Measurements from ENCODE around the gene SLC30A10. TPM values are rescaled to one million over a fixed set of nuclear protein-coding genes. Genes with fewer than 3 reads are reported as not detected.
"Not testable (repeated sequence)": the region's sequence is repeated elsewhere in the genome, so short reads cannot be mapped to it uniquely, and the experiment has no call there.

SLC30A10 gene
- total RNA-seq, 1 experiment from 2014 or later, result not detected

DNA sequence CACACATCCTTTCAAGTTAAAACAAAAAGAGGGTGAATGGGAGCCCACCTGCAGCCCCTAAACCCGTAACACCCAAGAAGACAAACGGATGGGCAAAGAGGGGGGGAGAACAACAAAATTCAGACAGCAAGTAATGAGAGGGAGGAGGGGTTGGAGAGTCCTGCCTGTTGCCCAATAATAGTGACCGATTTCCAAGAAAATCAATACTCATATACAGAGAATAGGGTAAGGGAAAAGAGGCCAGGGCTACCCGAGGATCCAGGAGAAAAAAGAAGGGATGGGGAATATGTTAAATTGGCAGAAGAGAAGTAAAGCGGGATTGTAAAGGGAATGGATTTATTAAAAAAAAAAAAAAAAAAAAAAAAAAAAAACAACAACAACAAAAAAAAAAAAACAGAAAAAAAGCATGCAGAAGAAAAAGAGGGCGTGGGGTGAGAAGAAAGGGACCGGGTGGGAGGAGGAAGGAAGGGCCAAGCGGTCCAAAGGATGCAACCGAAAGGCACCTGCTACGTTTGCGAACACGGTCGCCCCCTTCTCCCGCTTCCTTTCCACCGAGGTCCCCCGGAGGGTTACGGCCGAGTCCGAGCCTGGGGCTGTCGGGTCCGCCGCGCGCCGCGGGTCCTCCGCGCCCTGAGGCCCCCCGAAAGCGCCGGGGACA, 930 bp downstream of the SLC30A10 start:
- DNase-seq (ENCODE audit: low spot score), result no peak

- no peak for DNase-seq (ENCODE audit: low spot score)
Observed at GRCh38 chr1:219926363-219926998, 1.9 kb downstream of the SLC30A10 start.

GRCh38 chr1:219924342-219924741, 4.0 kb downstream of the SLC30A10 start:
- DNase-seq (ENCODE audit: low spot score), result no peak

DNA sequence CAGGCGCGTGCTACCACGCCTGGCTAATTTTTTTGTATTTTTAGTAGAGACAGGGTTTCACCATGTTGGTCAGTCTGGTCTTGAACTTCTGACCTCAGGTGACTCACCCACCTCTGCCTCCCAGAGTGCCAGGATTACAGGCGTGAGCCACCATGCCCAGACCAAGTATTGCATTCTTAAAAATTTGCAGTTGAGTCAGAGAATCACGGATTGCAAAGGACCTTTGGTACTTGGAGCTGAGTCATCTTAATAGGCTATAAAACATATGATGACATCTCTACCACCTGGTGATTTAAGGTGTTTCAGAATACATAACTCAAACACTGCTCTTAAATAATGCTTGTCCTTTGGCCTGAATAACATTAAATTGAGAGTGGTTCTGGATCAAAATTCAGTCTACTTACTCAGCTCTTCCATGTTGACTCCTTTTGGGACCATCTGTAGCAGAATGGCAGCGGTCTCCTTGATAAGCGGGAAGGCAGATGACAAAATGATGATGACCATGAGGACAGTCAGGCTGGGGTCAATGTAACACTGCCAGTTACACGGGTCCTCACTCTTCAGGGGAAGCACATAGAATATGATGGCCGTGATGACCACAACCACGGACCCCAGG, 10.4 kb downstream of the SLC30A10 start:
- peak; percentile 20 for DNase-seq (ENCODE audit: low spot score)

- DNase-seq (ENCODE audit: low spot score), result no peak
Observed at GRCh38 chr1:219917281-219917680, 11.1 kb downstream of the SLC30A10 start.

DNA sequence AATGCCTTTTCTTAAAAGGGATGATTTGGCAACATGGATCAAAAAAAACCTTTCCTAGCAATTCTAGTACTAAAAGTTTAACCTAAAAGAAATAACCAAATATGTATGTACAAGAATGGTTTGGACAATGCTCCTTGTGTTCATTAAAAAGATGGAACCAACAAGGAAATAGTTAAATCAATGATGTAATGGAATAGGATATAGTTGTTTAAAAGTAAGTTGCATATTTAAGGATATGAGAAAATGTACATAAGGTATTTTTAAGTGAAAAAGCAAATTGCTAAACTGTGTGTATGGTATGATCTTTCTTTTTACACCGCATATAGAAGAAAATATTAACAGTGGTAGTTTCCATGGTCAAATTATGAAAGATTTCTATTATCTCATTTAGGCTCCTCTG, 12.1 kb downstream of the SLC30A10 start:
- no peak for DNase-seq (ENCODE audit: low spot score)

DNA sequence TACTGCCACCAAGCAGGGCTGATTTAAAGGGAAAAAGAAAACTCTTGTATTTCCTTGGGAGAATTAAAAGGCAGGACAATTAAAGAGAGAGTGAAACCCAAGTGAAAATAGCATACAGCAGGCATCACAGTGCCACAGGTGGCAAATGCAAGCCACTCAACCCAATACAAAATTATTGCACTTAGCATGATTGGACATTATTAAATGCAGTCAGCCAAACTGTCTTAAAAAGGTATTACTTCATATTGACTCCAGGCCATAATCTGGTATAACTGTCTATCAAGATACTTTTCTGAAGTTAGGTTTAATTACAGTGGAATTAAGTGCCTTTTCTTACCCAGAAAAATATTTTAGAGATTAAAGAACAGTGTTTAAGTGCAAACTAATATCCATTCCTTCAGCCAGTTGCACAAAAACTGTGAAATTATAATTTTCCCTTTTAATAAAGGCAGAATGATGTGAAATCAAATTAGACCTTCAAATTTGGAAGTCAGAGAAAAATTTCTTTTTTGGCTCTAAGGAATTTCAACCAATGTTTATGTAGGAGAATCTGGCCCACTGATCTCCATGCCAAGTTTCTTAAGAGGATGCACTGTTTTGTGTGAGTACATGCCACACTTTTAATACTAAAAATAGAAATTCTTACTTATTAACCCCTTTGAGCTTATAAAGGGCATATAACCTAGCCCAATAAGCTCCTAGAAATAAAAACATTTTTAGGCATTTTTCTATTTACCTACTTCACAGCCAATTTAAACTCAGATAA, 15.2 kb downstream of the SLC30A10 start:
- no peak for DNase-seq (ENCODE audit: low spot score)

GRCh38 chr1:219910716-219911115, 17.6 kb downstream of the SLC30A10 start:
- no peak for DNase-seq (ENCODE audit: low spot score)

DNA sequence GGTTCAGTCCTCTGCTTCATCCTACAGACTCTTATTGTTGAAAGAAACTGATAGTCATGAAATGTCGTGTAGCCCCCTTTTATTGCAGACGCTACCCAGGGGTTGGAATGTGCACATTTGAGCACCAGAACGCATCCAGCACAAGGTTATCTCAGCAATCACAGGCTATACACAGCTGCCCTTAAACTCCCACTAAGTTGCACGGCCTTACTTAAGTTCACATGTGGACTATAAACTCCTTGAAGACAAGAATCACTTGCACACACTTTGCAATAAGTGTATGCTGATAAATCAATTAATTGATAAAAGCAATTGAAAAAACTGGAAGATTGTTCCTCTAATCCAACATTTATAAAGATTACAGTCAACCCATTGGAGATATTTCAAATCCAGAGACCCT, 18.9 kb downstream of the SLC30A10 start:
- no peak for DNase-seq (ENCODE audit: low spot score)

DNA sequence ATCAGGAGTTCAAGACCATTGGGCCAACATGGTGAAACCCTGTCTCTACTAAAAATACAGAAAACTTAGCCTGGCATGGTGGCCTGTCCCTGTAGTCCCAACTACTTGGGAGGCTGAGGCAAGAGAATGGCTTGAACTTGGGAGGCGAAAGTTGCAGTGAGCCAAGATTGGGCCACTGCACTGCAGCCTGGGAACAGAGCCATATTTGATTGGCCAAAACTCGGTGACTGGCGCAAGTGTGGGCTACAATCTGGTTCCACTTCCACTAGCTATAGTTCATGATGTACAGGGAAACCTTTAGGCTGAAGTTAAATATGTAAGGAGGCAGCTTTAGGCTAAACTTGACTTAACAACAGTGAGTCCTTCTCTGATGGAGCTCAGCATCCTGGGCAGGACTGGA, 20.2 kb downstream of the SLC30A10 start:
- no peak for DNase-seq (ENCODE audit: low spot score)

DNA sequence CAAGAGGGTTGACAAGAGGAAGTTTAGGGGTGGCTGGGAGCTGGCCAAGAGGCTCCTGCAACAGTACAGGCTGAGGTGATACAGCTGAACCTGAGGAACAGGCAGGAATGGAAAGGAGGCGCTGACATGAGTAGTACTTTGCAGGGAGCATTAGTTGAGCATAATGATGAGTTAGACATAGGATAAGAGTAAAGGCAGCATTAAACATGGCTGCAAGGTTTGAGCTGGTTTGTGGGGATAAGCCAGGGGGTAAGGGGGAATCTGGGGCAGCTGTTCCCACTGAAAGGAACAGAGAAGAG, 20.6 kb downstream of the SLC30A10 start:
- no peak for DNase-seq (ENCODE audit: low spot score)

- no peak for DNase-seq (ENCODE audit: low spot score)
Observed at GRCh38 chr1:219906924-219907771, 21.2 kb downstream of the SLC30A10 start.

GRCh38 chr1:219906565-219906923, 21.8 kb downstream of the SLC30A10 start:
- not testable (repeated sequence) for DNase-seq (ENCODE audit: low spot score)

DNA sequence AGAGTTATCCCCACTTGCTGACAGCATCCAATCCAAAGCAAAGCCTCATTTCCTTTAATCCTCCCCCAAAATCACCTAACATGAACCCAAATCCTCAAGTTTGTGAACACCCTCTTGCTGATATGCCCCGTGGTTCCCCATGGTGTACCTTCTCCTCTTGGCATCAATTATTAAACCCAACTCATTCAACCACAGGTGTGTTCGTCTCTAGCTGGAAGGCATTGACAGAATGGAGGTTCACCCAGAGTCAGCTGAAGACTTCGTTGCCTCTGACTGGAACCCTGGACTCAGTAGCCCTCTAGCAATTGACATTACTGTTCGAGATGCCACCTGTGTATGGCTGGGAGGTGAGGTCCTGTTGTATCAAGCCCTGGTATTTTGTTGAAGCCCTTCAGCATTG, 22.8 kb downstream of the SLC30A10 start:
- no peak for DNase-seq (ENCODE audit: low spot score)

GRCh38 chr1:219904934-219905333, 23.4 kb downstream of the SLC30A10 start:
- no peak for DNase-seq (ENCODE audit: low spot score)

- DNase-seq (ENCODE audit: low spot score), result no peak
Observed at GRCh38 chr1:219903353-219903871, 24.9 kb downstream of the SLC30A10 start.

DNA sequence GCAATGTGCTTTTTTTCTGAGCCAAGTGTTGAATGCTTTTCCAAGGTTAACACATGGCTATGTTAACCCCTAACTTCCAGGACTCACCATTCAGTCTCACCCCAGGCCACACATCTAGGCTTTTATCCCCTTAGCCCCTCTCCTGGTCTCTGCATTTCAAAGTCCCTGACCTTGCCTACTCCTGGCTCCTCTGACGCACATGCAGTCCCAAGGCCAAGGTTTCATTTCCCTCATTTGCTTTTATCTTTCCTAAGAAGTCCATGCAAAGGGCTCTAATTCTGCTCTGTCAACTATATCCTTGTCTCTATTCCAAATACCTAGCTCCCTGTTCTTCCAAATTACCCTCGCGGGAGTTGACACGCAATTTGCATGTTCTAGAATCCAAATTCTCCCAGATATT, 25.4 kb downstream of the SLC30A10 start:
- DNase-seq (ENCODE audit: low spot score), result no peak

DNA sequence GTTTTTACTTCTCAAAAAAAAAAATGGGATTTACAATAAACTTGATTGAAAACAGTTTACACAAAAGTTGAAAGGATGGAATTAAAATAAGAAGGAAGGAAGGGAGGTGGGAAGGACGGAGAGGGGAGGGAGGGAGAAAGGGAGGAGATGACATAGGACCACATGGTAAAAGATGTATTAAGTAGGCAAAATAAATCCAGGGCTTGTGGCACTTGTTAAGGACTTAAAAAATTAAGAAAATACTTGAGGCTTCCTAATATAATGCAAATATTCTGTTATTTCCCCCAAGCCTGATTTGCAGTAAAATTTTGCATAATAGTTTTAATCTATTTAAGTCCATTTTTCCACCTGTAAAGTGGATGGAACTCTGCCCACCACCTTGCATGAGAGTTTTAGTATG, 27.5 kb downstream of the SLC30A10 start:
- DNase-seq (ENCODE audit: low spot score), result no peak

DNA sequence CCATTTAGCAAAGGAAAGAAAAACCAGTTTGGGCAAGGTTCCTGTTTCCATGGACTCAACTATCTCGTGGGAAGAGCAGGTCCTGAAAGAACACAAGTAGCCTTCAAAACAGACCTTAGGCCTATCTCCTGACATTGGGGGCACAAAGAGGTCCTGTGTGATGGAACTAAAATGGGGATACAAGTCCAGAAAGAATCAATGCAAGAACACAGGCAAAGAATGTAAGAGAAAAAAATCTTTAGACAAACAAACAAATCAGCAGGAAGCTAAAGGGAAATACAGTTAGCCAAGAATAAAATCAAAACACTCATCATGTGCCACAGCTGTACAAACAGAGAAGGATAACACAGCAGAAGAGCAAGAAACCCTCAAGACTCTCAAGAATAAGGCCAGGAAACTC, 28.2 kb downstream of the SLC30A10 start:
- DNase-seq (ENCODE audit: low spot score), result no peak

DNA sequence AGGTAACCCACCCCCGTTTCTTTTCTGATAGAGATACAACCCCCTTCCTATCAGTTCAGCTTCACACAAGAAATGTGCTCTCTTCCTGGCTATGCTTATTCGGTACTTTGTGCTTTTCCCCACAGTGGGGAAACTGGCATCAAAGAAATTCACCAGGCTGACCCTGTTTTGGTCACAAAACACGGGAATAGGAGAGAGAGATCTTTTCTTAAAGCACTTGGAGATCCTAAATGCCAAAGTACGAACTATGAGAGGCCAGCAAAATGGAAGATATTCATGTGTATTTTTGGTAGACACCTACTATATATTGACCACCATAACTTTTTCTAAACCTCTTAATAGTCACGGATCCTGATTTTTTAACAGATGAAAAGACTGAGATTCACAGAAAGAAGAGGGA, 30.0 kb downstream of the SLC30A10 start:
- no peak for DNase-seq (ENCODE audit: low spot score)

- DNase-seq (ENCODE audit: low spot score), result no peak
Observed at GRCh38 chr1:219897914-219898313, 30.4 kb downstream of the SLC30A10 start.

- DNase-seq (ENCODE audit: low spot score), result not testable (repeated sequence)
Observed at GRCh38 chr1:219892271-219892670, 36.1 kb downstream of the SLC30A10 start.

Measured in H4 (cell line).